Activated naive CD8-positive, alpha-beta T cell (primary cell): ENCODE results near the gene ZFP57.
"Not testable (repeated sequence)": the region's sequence is repeated elsewhere in the genome, so short reads cannot be mapped to it uniquely, and the experiment has no call there.

Experiments used
- H3K27ac Mint-ChIP-seq: one replicate; pipeline ENCODE4 v1.8.0; 2021; ENCODE audit warnings: mixed read lengths
- H3K27me3 Mint-ChIP-seq: one replicate; pipeline ENCODE4 v1.8.0; 2021; ENCODE audit warnings: mixed read lengths
- H3K36me3 Mint-ChIP-seq: one replicate; pipeline ENCODE4 v1.8.0; 2021; ENCODE audit warnings: mixed read lengths
- H3K4me1 Mint-ChIP-seq: one replicate; pipeline ENCODE4 v1.8.0; 2021; ENCODE audit warnings: low read depth, mixed read lengths
- H3K4me3 Mint-ChIP-seq: one replicate; pipeline ENCODE4 v1.8.0; 2021; ENCODE audit warnings: mild to moderate bottlenecking, mixed read lengths
- H3K9me3 Mint-ChIP-seq: one replicate; pipeline ENCODE4 v1.8.0; 2021; ENCODE audit warnings: low read depth, mixed read lengths

ZFP57 gene

DNA sequence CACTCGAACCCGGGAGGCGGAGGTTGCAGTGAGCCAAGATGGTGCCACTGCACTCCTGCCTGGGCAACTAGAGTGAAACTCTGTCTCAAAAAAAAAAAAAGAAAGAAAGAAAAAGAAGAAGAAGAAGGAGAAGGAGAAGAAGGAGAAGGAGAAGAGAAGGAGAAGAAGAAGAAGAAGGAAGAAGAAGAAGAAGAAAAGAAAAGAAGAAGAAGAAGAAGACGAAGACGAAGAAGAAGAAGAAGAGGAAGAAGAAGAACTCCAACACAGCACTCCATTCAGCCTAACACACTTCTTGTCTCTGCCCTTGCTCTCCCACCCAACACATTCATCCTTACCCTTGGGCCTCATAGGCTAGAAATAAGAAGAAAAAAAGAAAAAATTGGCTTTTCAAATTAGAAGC lies 6.9 kb downstream of the ZFP57 start:
- H3K27me3 Mint-ChIP-seq, result peaks cover 12% of the 10 kb centered on the region
- H3K4me3 Mint-ChIP-seq, result no peak overlapping the region
- H3K9me3 Mint-ChIP-seq, result no peaks in the 10 kb centered on the region
- H3K36me3 Mint-ChIP-seq, result no peaks in the 10 kb centered on the region
- H3K27ac Mint-ChIP-seq, result no peak overlapping the region
- peaks cover 2% of the 10 kb centered on the region for H3K4me1 Mint-ChIP-seq

DNA sequence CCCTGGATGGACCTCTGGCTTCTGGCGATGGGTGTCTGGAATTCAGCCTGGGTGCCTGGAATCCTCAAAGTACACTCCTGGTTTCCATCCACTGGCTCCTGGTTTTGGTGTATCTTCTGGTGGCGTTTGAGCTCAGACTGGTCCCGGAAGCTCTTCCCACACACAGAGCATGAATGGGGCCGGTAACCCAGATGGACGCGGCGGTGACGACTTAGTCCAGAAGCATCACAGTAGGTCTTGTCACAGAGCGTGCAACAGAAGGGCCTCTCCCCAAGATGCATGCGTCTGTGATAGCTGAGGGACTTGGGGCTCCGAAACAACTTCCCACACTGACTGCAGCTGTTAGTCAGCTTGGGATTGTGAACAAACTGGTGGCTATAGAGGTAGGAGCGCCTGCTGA lies 7.8 kb downstream of the ZFP57 start:
- Mint-ChIP-seq H3K9me3 (no peaks in the 10 kb centered on the region), H3K4me3 (no peak overlapping the region), H3K27me3 (peaks cover 13% of the 10 kb centered on the region), H3K4me1 (peaks cover 2% of the 10 kb centered on the region), H3K27ac (no peak overlapping the region), H3K36me3 (no peaks in the 10 kb centered on the region)

DNA sequence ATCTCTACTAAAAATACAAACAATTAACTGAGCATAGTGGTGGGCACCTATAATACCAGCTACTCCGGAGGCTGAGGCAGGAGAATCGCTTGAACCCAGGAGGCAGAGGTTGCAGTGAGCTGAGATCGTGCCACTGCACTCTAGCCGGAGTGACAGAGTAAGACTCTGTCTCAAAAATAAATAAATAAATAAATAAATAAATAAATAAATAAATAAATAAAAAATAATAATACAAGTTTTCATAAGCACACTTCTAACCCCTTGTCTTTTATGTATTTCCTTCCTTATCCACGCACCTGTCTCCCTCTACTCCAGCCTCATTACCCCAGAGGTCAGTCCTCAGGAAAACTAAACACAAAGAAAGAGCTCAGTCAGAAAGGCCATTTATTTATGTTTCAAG lies 8.8 kb downstream of the ZFP57 start:
- not testable (repeated sequence) for H3K4me3 Mint-ChIP-seq, H3K36me3 Mint-ChIP-seq, H3K27ac Mint-ChIP-seq, H3K9me3 Mint-ChIP-seq, H3K4me1 Mint-ChIP-seq
- peaks cover 16% of the 10 kb centered on the region for H3K27me3 Mint-ChIP-seq

DNA sequence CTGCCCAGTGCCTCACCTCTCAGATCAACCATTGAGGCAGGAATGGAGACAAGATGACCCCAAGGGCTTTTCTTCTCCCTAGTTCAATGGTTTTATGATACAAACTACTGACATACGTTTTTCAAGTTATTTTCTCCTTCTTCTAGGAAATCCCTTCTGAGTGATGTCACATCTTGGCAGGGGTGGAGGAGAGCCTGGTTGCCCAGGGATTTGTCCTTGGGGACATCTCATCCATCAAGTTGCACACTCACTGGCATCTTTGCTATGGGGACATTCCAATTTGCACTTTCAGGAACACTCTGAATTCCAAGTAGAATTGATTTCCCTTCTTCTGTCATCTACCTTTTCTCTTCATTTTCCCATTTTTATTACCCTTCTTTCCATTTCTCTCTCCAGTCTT lies 9.9 kb downstream of the ZFP57 start:
- no peaks in the 10 kb centered on the region for H3K4me1 Mint-ChIP-seq
- no peak overlapping the region for H3K27ac Mint-ChIP-seq
- H3K36me3 Mint-ChIP-seq, result no peaks in the 10 kb centered on the region
- H3K9me3 Mint-ChIP-seq, result no peaks in the 10 kb centered on the region
- peaks cover 16% of the 10 kb centered on the region for H3K27me3 Mint-ChIP-seq
- H3K4me3 Mint-ChIP-seq, result no peak overlapping the region

DNA sequence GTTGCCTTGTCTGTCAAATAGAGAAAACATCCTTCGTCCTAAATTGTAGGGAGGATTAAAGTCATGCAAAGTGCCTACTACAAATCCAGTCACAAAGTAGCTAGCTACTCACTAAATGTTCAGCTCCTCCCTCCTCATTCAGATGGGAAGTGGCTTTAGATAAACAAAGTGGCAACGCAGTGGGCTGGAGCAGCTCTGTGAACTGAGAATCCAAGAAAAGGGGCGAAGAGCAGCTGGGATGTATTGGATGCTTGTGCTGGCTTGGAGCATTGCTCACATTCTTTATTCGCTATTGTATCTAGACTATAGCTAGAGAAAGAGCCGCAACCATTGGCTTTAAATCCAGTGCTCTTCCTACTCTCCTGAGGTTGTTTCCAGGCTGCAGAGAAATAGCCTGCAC lies 13.8 kb downstream of the ZFP57 start:
- no peaks in the 10 kb centered on the region for H3K36me3 Mint-ChIP-seq
- H3K27me3 Mint-ChIP-seq, result peaks cover 22% of the 10 kb centered on the region
- H3K4me3 Mint-ChIP-seq, result no peak overlapping the region

DNA sequence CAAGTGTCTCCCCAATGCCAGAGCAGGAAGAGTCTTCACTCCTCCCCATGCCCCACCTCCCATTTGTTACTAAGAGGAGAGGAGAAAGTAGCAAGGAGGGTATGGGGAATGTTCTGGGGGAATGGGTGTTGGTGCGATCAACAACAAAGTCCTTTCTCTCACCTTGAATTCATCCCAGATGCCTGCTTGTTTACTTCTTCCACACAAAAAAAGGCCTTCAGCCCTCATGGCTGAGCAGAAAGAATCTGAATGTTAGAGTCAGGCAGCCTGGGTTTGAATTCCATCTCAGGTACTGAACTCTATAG lies 14.2 kb downstream of the ZFP57 start:
- peaks cover 25% of the 10 kb centered on the region for H3K27me3 Mint-ChIP-seq
- H3K27ac Mint-ChIP-seq, result no peak overlapping the region
- H3K4me3 Mint-ChIP-seq, result no peak overlapping the region
- H3K36me3 Mint-ChIP-seq, result no peaks in the 10 kb centered on the region
- no peaks in the 10 kb centered on the region for H3K9me3 Mint-ChIP-seq
- H3K4me1 Mint-ChIP-seq, result no peaks in the 10 kb centered on the region

More for the DNA sequence above, 13.8 kb downstream of the ZFP57 start:
- Mint-ChIP-seq H3K4me1 (no peaks in the 10 kb centered on the region), H3K27ac (no peak overlapping the region), H3K9me3 (no peaks in the 10 kb centered on the region)

DNA sequence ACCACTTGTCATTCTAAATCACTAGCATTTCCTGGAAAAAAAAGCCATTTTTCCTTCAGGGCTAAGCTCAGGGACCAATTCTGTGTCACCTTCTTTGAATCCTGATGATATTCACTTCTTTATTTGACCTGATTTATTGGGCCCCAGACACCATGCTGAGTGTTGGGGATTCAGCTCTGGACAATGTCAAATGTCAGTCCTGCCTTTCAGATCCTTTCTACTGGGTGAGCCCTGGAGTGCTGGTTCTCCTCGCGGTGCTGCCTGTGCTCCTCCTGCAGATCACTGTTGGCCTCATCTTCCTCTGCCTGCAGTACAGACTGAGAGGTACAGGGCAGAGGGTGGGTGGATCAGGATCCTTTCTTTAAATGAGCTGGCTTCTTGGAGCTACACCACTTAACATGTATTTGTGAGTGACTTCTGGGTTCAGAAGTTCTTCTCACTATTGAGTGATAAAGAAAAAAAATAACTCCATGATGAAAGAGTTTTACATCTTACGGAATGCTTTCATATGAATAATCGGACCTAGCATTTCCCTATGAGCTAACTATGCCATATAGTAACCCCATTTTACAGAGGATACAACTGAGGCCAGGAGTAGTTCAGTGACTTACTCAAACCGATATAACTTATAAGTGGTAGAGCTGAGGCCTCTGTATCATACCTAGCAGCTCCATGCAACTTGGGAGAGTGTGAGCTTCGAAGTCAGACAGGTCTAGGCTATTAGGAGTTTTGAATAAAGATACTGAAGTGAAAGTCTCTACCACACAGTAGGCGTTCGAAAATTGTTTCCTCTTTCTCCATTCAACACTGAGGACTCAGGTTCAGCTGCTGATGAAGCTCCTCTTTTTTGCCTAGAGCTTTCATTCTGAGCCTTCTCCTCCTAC lies 14.8 kb downstream of the ZFP57 start:
- no peaks in the 10 kb centered on the region for H3K9me3 Mint-ChIP-seq
- no peaks in the 10 kb centered on the region for H3K36me3 Mint-ChIP-seq
- no peak overlapping the region for H3K4me3 Mint-ChIP-seq
- H3K27ac Mint-ChIP-seq, result no peak overlapping the region
- no peaks in the 10 kb centered on the region for H3K4me1 Mint-ChIP-seq
- H3K27me3 Mint-ChIP-seq, result peaks cover 23% of the 10 kb centered on the region

DNA sequence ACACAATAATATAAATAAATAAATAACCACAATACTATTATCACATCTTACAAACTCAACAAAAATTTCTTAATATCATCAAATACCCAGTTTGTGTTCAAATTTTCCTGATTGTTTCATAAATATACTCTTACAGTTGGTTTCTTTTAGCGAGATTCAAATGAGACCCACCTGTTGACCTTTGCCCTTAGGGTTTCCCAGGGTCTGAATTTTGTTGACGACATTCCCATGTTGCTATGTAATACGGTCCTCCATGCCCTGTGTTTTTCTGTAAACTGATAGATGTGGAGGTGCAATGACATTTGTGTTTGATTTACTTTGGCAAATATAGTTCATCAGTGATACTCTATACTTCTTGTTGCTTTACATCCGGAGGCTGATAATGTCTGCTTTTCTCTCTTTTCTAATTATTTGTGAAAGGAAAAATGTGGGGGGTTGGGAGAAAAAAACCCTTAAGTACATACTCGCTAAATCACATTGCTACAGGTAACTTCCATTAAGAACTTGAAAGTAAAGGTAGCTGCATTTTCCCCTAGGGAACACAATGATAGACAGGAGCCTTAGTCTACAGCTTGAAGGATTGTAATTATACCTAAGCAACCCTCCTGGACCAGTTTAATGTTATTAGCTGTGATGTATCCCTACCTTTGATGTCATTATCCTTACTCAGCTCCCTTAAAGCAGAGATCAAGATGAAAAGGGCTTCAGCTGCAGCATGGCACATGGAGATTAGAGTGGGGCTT lies 17.5 kb downstream of the ZFP57 start:
- no peaks in the 10 kb centered on the region for H3K9me3 Mint-ChIP-seq
- H3K27me3 Mint-ChIP-seq, result peaks cover 23% of the 10 kb centered on the region
- H3K36me3 Mint-ChIP-seq, result no peaks in the 10 kb centered on the region
- no peak overlapping the region for H3K27ac Mint-ChIP-seq
- no peaks in the 10 kb centered on the region for H3K4me1 Mint-ChIP-seq
- no peak overlapping the region for H3K4me3 Mint-ChIP-seq

DNA sequence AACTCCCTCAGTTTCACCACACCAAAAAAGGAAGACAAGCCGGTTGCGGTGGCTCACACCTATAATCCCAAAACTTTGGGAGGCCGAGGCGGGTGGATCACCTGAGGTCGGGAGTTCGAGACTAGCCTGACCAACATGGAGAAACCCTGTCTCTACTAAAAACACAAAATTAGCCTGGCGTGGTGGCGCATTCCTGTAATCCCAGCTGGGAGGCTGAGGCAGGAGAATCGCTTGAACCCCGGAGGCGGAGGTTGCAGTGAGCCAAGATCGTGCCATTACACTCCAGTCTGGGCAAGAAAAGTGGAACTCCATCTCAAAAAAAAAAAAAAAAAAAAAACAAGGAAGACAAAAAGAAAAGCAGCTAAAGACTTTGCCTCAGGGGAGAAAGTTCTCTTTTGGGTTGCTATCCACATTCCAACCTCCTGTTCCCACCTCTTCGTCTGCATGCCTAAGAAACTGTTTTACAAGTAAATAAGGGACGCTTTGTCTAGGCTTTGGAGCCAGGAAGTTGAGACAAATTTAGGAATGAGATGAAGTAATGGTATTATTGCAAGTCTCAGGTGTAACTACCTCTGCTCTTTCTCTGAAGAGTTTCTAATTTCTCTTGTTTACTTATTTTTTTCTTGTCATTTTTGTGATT lies 19.3 kb downstream of the ZFP57 start:
- H3K27me3 Mint-ChIP-seq, result peaks cover 25% of the 10 kb centered on the region
- not testable (repeated sequence) for H3K4me1 Mint-ChIP-seq, H3K4me3 Mint-ChIP-seq, H3K27ac Mint-ChIP-seq, H3K36me3 Mint-ChIP-seq, H3K9me3 Mint-ChIP-seq

DNA sequence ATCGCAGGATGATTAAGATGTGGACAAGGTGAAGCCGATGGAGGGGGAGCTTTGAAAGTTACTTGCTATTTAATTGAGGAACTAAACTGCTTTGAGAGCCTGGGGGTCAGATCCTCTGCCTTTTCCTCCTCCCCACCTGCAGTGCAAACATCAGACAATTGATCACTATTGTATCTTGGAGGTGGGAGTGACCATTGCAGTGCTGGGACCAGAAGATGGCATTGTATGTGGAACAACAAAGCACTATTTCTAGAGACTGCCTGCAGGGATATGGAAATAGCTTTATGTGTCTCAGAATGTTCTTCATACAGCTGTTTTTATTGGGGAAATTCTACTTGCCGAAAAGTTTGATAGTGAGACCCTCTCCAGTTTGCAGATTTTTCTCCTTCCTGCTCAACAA lies 19.9 kb downstream of the ZFP57 start:
- no peaks in the 10 kb centered on the region for H3K9me3 Mint-ChIP-seq
- no peaks in the 10 kb centered on the region for H3K4me1 Mint-ChIP-seq
- H3K27me3 Mint-ChIP-seq, result peaks cover 26% of the 10 kb centered on the region
- H3K36me3 Mint-ChIP-seq, result no peaks in the 10 kb centered on the region
- H3K27ac Mint-ChIP-seq, result no peak overlapping the region
- H3K4me3 Mint-ChIP-seq, result no peak overlapping the region

DNA sequence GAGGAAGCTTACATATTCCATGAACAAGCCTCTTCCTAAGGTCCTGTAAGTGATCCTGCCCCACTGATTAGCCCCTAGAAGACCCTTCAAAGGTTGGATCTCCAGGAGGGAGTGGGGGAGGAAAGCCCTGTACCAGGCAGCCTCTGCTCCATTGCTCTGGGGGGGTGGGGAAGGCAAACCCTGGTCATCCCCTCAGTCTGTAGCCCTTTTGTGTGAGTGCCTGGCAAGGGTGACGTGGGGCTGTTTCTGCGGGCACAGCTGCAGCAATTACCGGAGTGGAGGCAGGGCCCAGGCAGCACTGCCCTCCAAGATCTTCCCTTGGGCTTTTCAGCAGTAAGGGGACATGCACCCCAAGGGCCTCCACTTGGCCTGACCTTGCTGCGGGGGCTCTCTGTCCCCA lies 24.2 kb downstream of the ZFP57 start, which contains the start of gene MOG:
MOG (plus strand) TSS at position 295 of the 400 bp plus-strand sequence. CDS start 118 bp downstream, outside the sequence.
- Mint-ChIP-seq H3K4me3 (no peak within 1 kb of the TSS), H3K27ac (no peak within 1 kb of the TSS), H3K9me3 (no peaks in the 10 kb centered on the region), H3K36me3 (no peaks in the 10 kb centered on the region), H3K4me1 (peaks cover under 1% of the 10 kb centered on the region), H3K27me3 (peaks cover 21% of the 10 kb centered on the region)

DNA sequence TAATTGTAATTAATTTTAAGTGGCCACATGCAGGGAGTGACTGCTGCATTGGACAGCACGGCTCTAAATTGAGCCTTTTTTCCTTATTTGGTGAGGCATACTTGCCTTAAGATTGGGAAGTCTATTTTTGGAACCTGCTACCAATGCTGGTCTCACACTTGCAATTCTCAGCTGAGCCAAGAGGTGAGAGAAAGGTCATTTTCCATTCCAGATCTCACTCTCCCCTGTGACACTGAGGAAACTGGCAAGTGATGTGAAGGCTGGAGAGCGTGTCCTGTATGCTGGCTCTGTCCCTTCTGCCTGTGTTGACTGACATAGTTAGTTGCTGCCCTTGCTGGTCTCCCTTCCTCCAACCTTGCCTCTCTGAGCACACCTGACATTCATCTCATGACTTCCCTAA lies 24.8 kb downstream of the ZFP57 start:
- no peaks in the 10 kb centered on the region for H3K9me3 Mint-ChIP-seq
- H3K4me1 Mint-ChIP-seq, result peaks cover 4% of the 10 kb centered on the region
- H3K27ac Mint-ChIP-seq, result no peak overlapping the region
- peaks cover 18% of the 10 kb centered on the region for H3K27me3 Mint-ChIP-seq
- H3K36me3 Mint-ChIP-seq, result no peaks in the 10 kb centered on the region
- H3K4me3 Mint-ChIP-seq, result no peak overlapping the region

DNA sequence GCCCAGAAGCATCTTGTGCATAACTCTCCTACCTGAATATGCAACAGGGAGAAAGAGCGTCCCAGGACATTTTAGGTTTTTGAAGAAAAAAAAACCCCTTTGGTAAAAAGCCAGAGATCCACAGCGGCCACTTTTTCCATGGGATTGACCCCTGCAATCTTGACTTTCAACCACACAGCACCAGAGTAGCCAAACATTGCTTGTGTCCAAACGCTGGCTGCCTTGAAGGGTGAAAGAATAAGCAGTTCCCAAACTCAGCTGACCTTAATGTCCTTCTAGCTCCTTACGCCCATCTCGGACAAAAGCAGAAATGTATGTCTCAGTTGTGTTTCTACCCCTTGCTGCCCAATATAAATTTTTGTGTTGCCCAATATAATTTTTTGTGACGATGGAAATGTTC lies 25.3 kb downstream of the ZFP57 start:
- Mint-ChIP-seq H3K9me3 (no peaks in the 10 kb centered on the region), H3K27me3 (peaks cover 14% of the 10 kb centered on the region), H3K4me1 (peaks cover 4% of the 10 kb centered on the region), H3K4me3 (no peak overlapping the region), H3K36me3 (no peaks in the 10 kb centered on the region), H3K27ac (no peak overlapping the region)

DNA sequence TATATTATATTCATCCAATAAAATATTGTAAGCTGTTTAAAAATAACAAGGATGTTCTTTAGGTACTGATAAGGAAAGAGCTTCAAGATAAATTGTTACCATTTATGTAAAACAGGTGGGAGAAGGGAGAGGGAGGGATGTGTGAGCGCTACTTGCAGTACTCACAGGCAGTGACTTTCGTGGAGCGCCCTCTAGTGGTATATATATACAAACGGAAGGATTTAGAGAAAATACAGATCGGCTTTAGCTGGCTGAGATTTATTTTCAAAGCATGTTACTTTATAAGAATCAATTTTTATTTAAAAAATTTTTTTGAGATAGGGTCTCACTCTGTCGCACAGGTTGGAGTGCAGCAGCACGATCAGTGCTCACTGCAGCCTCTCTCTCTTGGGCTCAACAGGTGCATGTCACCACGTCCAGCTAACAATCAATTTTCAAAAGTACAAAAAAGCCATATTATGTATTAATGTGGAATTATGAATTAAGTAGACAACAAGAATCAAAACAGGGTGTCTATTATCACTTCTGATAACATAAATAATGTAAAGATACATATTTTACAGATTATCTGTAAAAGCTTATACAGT lies 27.4 kb downstream of the ZFP57 start:
- no peak overlapping the region for H3K4me3 Mint-ChIP-seq
- no peaks in the 10 kb centered on the region for H3K36me3 Mint-ChIP-seq
- H3K4me1 Mint-ChIP-seq, result peaks cover 12% of the 10 kb centered on the region
- H3K27me3 Mint-ChIP-seq, result peaks cover 11% of the 10 kb centered on the region
- H3K9me3 Mint-ChIP-seq, result no peaks in the 10 kb centered on the region
- H3K27ac Mint-ChIP-seq, result no peak overlapping the region

DNA sequence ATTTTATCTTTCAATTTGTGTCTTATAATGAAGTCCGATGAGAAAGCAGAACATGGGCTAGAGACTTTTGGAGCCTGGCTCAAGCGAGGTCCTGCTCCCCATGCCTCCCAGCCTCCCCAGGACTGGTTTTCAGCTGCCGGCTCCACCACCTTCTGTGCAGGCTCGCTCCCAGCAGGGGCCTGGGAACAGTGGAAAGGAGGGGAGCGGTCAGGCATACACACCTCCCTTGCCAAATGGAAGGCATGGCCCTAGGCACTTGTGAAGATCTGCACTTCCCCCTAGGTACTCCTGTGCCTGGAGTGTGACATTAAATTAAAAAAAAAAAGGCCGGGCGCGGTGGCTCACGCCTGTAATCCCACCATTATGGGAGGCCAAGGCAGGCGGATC lies 28.8 kb downstream of the ZFP57 start:
- Mint-ChIP-seq H3K27ac (no peak overlapping the region), H3K4me1 (peaks cover 12% of the 10 kb centered on the region), H3K9me3 (no peaks in the 10 kb centered on the region), H3K36me3 (no peaks in the 10 kb centered on the region), H3K4me3 (no peak overlapping the region), H3K27me3 (peaks cover 5% of the 10 kb centered on the region)
